DMS153 treated with DMSO at 0.1 percent for 48 hours (cell line): ENCODE results near the gene MON1B.

Experiments used
- DNase-seq: peaks from one replicate; lab custom pipeline; 2025; ENCODE audit not compliant: unreplicated experiment; lab: John Stamatoyannopoulos, UW

The MON1B gene

DNA sequence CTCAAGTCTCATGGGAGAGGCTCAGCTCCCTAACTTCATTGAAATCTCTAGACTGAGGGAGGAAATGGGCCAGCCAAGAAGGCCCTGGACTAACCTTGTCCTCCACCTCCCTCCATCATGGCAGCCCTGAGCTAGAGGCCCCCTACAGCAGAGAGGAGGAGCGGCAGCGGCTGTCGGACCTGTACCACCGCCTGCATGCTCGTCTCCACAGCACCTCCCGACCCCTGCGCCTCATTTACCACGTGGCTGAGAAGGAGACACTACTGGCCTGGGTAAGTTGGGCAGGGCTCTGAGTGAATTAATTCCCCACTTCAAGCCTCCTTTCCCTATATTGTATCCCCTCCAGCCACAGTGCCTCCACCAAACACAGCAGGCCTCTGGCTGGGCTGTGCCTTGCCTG is 4.4 kb downstream of the MON1B start:
- DNase-seq: no peak

DNA sequence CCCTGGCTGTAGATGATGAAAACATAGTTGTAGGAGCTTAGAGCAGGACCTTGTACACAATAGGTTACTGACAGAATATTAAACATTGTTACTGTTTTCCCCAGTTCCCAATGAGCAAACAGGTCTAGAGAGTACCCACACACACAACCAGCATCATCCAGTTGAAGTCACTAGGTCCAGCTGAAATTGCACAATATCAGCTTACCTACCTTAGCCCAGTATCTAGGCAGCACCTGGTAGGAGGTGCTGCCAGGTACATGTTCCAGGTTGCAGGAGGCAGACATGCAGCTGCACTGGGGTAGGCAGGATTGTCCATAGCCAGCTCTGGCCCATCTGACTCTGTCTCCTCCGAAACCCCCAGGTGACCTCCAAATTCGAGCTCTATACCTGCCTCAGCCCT is 6.8 kb downstream of the MON1B start:
- no peak for DNase-seq

GRCh38 chr16:77199211-77199610 is 8.2 kb downstream of the MON1B start, which contains the start of gene SYCE1L:
TSS of gene SYCE1L (plus strand) at chr16:77199408. CDS start at chr16:77199452, 44 bp downstream.
- DNase-seq: no peak

- DNase-seq: no peak
These were observed 15.5 kb downstream of the MON1B start for GRCh38 chr16:77206533-77206932.

DNA sequence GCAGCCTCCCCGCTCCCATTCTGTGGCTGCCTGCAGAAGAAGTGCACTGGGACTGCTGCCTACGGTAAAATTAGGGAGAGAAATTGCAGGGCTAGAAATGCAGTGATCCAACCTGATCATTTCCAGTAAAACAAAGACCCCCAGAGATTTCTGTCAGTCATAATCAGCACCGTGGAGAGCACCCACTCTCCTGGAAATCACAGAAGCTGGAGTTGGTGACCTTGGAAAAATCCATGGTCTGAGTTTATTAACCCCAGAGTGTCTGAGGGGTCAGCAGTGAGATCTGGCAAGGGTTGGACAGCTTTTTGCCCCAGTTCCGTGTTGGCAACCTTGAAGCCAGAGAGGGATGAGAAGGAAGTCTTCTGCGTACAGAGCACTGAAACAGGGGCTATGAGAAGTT is 16.0 kb downstream of the MON1B start:
- DNase-seq: no peak

DNA sequence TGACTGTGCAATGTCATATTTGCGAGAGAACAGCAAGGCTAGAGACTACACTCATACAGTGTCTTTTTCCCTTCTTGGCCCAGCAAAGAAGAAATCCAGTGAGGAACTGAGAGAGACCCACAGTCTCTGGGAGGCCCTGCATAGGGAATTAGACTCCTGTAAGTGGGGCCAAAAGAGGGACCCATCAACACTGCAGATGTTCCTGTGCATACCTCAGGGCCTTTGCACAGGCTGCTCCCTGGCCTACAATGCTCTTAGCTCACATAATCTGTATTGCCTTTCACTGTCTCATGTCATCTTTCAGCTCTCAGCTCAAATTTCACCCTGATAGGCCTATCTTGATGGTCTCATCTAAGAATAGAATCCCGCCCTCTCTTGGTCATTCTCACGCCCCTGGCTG is 17.4 kb downstream of the MON1B start:
- DNase-seq: no peak

GRCh38 chr16:77211880-77212740 is 21.1 kb downstream of the MON1B start:
- DNase-seq: peak; percentile 85

GRCh38 chr16:77212741-77213541 is 22.0 kb downstream of the MON1B start:
- peak; percentile 61 for DNase-seq

GRCh38 chr16:77213542-77214106 is 22.6 kb downstream of the MON1B start:
- no peak for DNase-seq

- DNase-seq: no peak
These were observed 23.6 kb downstream of the MON1B start for GRCh38 chr16:77214411-77215138.

DNA sequence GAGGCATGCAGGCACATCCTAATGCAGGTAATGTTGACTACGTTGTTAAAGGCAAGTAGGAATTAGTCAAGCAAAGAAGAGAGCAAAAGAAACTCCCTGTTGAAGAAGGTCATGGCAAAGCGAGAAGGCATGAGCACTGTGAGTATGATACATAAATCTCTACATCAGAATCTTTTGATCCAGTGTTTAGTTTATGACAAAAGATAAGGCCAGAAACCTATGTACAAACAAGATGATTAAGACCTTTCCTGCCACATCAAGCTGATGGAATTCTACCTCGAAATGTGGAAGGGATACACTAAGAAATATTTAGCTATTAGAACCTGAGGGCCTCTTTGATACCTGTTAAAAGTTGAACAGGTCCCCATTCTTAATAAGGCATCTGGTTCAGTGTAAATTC is 28.4 kb downstream of the MON1B start:
- no peak for DNase-seq

DNA sequence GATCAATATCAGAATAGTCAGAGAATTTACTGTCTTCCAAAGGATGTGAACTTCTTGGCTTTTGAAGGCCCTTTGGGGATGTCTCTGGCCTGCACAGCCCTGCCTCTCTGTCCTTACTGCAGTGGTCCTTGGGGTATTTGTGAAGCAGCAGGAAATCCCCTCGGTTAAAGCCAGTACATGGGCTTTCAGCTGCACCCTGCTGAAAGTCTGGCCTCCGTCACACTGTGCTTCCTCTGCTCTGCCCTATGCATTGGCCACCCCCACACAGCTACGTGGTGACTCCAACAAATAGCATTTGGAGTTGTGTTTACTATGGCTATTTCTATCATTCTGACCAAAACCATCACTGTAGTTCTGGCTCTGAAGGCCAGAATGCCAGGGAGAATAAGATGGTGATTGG is 29.4 kb downstream of the MON1B start:
- no peak for DNase-seq

DNA sequence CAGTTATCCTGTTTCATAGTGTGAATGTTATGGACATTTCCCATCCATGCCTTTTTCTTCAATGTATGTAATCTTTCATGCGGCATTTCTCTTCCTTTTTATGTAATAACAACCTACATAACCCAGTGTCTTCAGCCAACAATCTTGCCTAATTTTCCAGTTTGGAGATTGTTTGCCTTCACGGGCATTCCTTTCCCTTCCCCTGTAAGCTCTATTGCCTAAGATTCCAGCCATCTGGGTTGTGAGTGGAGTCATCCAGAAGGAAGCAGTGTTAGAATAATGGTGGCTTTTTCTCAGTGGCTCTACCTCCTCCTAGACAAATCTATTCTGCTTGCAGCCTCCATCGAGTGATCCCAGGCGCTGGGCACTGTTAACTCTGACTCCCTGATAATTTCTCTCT is 30.5 kb downstream of the MON1B start:
- no peak for DNase-seq

DNA sequence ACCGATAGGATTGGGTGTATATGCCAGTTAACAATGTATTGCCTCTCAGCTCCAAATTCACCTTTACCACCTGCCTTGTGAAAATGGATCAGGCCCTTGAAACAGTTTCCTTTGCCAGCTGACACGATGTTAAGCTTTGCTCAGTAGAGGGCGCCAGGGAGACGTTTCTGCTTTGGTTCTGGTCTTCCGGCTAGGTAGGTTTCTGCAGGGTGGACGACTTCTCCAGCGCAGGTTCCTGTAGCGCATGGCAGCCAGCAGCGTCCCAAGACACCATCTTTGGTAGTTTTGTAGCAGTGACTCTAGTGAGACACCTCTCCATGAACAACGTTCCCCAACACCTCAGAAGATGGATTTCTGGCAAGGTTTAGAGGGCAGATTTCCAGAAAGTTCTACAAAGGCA is 32.2 kb downstream of the MON1B start:
- DNase-seq: no peak

DNA sequence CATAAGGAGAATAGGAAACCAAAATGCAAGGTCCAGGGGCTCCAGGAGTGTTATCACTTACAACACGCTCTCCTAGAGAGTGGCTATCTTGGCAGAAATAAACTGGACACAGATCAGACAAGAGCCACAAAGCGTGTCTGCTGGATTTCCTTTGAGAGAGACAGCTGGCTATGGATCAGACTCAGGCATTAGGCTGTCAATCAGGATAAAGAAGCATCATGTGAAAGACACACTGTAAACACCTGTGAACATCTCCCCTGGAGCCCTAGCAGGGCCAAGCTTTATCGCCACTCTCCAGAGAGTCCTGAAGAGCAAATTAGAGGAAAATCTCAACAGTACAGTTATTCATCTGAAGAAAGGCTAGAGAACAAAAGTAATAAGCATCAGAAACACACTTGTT is 34.2 kb downstream of the MON1B start:
- no peak for DNase-seq

DNA sequence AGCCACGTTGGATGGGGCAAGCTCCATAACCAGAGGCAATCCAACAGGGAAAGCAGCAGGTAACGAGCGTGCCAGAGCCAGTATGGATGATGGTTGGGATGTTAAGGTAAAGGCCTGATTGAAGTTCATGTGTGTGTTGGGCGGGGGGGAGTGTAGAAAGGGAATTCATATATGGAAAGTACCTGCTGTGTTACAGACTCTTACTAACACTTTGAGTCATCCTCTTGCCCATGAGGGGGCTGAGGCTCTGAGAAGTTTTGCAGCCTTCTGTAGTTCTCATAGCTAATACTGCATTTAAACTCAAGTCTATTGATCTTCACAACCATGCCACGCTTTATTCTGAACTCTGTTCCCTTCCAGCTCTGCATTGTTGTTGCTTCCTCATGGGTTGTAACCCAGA is 36.8 kb downstream of the MON1B start:
- DNase-seq: no peak

- no peak for DNase-seq
These were observed 40.1 kb downstream of the MON1B start for GRCh38 chr16:77231047-77231446.

- DNase-seq: no peak
These were observed 43.0 kb downstream of the MON1B start for GRCh38 chr16:77233799-77234519.

GRCh38 chr16:77234611-77235010 is 43.6 kb downstream of the MON1B start:
- no peak for DNase-seq

DNA sequence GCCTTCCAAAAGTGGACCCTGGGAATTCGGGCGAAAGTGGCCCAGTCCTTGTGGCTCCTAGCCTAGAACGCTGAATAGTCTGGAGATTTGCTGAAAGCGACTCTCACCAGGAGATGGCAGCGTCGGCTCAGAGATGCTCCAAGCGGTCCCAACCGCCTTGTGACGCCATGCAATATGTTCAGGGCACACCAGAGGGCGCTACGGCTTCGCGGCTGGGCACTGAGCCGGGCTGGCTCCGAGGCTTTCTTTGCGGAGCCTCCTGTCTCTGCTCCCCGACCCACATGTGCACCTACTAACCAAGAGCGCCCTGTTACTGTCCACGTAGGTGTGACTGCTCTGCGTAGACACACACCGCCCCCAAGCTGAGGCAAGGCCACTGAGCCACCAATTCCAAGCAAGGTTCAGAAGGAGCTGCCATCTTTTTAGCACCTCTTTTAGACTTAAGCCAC is 45.1 kb downstream of the MON1B start:
- peak; percentile 91 for DNase-seq
